ENCODE data around the gene ADAMTS19. TPM values are rescaled to one million over a fixed set of nuclear protein-coding genes. Genes with fewer than 3 reads are reported as not detected.

ADAMTS19 gene
- total RNA-seq (2013), result 0.33 TPM
- polyA plus RNA-seq (not detected), polyA minus RNA-seq (not detected in 2 replicates), total RNA-seq (0 to 1.5 (median 0.06) reads per million in 11 experiments)

DNA sequence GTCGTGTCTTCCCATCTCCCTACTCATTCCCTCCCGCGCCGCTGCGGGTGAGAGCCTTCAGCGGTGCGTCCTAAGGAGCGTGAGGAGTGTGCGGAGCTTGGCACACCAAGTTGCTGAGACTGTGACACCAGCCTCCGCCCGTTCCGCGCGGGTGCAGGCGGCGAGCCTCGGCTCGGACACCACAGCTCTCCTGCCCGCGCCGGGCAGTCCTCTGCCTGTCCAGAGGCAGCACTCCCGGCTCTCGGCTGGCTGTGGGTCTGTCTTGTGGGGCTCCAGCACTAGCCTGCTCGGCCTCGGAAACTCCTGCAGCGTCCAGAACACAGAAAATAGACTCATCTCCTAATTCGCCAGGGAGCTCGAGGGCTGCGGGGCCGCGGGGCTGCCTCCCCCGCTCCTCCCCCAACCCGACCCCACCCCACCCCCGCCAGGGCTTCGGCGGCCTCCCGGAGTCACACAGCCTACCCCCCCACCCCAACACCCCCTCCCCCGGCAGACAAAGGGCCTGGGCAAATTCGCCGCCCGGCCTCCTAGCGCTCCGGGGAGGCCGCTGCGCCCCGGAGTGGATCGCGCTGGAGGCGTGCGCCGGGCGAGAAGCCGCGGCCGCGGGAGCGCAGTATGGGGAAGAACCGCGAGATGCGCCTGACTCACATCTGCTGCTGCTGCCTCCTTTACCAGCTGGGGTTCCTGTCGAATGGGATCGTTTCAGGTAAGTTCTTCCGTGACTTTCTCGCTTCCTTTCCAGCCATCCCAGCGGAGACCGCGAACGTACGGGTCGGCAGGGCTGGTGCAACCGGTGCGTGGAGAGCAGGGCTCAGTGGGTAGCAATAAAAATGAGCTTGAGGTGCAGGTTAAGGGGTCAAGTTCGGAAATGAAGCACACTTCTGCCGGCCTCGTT lies at the start of gene ADAMTS19:
Gene ADAMTS19 (plus strand): TSS at position 522 of the 895 bp plus-strand sequence. CDS start 94 bp downstream, at position 616.
- peak within 1 kb of the TSS; percentile 1 for H3K4me2 ChIP-seq (replicated peaks; ENCODE audit: extremely low read depth, low read length, poor library complexity, severe bottlenecking)
- H3K27me3 ChIP-seq (ENCODE audit: control insufficient read depth in 2 of 2, insufficient read depth in 2 of 2, low read length in 2 of 2), result peaks cover 32 to 55% of the 10 kb centered on the region in 2 donors
- Mint-ChIP-seq H3K27me3 (ENCODE audit: low read depth in 3 of 3) (peaks cover 41 to 42% (median 41%) of the 10 kb centered on the region in 3 donors), H3K27ac (no peak within 1 kb of the TSS), H3K9me3 (peaks cover 0 to 15% (median 6%) of the 10 kb centered on the region in 7 donors), H3K36me3 (peaks cover 0 to 2% of the 10 kb centered on the region in 2 donors), H3K4me3 (peak within 1 kb of the TSS in 1 of 2 donors; percentile 87), H3K4me1 (peaks cover 8% of the 10 kb centered on the region)
- DNase-seq, result no peak
- no peak for TF ChIP-seq CTCF (IDR thresholded peaks at IDR 0.05)
- H3K27ac ChIP-seq (ENCODE audit: low read depth in 1 of 2, low read length in 2 of 2), result no peak within 1 kb of the TSS
- no peak within 1 kb of the TSS for H3K9ac ChIP-seq (ENCODE audit: insufficient read depth, low read length, poor library complexity, severe bottlenecking)
- H2AFZ ChIP-seq (ENCODE audit: insufficient read depth, low read depth, low read length, poor library complexity, severe bottlenecking), result no peak within 1 kb of the TSS
- H3K4me1 ChIP-seq (ENCODE audit: control insufficient read depth in 1 of 2, insufficient read depth in 2 of 2, low read length in 2 of 2), result no peaks in the 10 kb centered on the region
- H4K20me1 ChIP-seq (ENCODE audit: insufficient read depth, low read length), result no peaks in the 10 kb centered on the region
- intact Hi-C loops (cut with micrococcal nuclease), result no loop called here
- no peaks in the 10 kb centered on the region for H3K79me2 ChIP-seq (ENCODE audit: insufficient read depth, low read length)
- no peak within 1 kb of the TSS for H3K4me3 ChIP-seq (replicated peaks in 1 of 3; ENCODE audit: low read depth in 2 of 3, low read length in 3 of 3)
- WGBS (ENCODE audit: insufficient coverage), result 1% methylated on average over 53 of the region's 75 CpGs
- no peaks in the 10 kb centered on the region for H3K36me3 ChIP-seq (replicated peaks in 1 of 2; ENCODE audit: control insufficient read depth in 1 of 2, insufficient read depth in 2 of 2, low read length in 2 of 2)
- peaks cover 0 to 16% of the 10 kb centered on the region in 2 donors for H3K9me3 ChIP-seq (replicated peaks in 1 of 2; ENCODE audit: control insufficient read depth in 1 of 2, insufficient read depth in 1 of 2, low read length in 2 of 2)

- Histone ChIP-seq H3K36me3 (replicated peaks in 1 of 2; ENCODE audit: control insufficient read depth in 1 of 2, insufficient read depth in 2 of 2, low read length in 2 of 2) (no peaks in the 10 kb centered on the region), H2AFZ (ENCODE audit: insufficient read depth, low read depth, low read length, poor library complexity, severe bottlenecking) (no peak overlapping the region), H3K79me2 (ENCODE audit: insufficient read depth, low read length) (no peaks in the 10 kb centered on the region), H3K27ac (ENCODE audit: low read depth in 1 of 2, low read length in 2 of 2) (no peak overlapping the region), H3K9me3 (replicated peaks in 1 of 2; ENCODE audit: control insufficient read depth in 1 of 2, insufficient read depth in 1 of 2, low read length in 2 of 2) (peaks cover 0 to 3% of the 10 kb centered on the region in 2 donors), H3K9ac (ENCODE audit: insufficient read depth, low read length, poor library complexity, severe bottlenecking) (no peak overlapping the region), H3K27me3 (ENCODE audit: control insufficient read depth in 2 of 2, insufficient read depth in 2 of 2, low read length in 2 of 2) (no peaks in the 10 kb centered on the region), H3K4me2 (replicated peaks; ENCODE audit: extremely low read depth, low read length, poor library complexity, severe bottlenecking) (no peak overlapping the region), H3K4me3 (replicated peaks in 1 of 3; ENCODE audit: low read depth in 2 of 3, low read length in 3 of 3) (no peak overlapping the region), H3K4me1 (ENCODE audit: control insufficient read depth in 1 of 2, insufficient read depth in 2 of 2, low read length in 2 of 2) (no peaks in the 10 kb centered on the region), H4K20me1 (ENCODE audit: insufficient read depth, low read length) (no peaks in the 10 kb centered on the region)
- peaks cover 0 to 2% (median 0%) of the 10 kb centered on the region in 3 donors for H3K27me3 Mint-ChIP-seq (ENCODE audit: low read depth in 3 of 3)
- TF ChIP-seq CTCF (IDR thresholded peaks at IDR 0.05), result no peak
- no peak overlapping the region for H3K4me3 Mint-ChIP-seq
- 68% methylated on average over 3 of the region's 5 CpGs for WGBS (ENCODE audit: insufficient coverage)
- H3K9me3 Mint-ChIP-seq, result peaks cover 3 to 10% (median 7%) of the 10 kb centered on the region in 7 donors
- DNase-seq, result no peak
- intact Hi-C loops (cut with micrococcal nuclease), result no loop called here
- no peak overlapping the region for H3K27ac Mint-ChIP-seq
- no peaks in the 10 kb centered on the region for H3K4me1 Mint-ChIP-seq
- H3K36me3 Mint-ChIP-seq, result no peaks in the 10 kb centered on the region
Measured at GRCh38 chr5:129410488-129410887, 49.6 kb upstream of the ADAMTS19 start.

Measured in CD14-positive monocyte (primary cell).